HEK293T (cell line): ENCODE data around the gene HAS3.
"Not testable (repeated sequence)": the region's sequence is repeated elsewhere in the genome, so short reads cannot be mapped to it uniquely, and the experiment has no call there.

Source experiments
- FOXK2 ChIP-seq: fragments of 450-650 bp; IDR thresholded peaks from 2 replicates; pipeline ENCODE4 v1.6.1; 2016; ENCODE audit warnings: mild to moderate bottlenecking
- SUZ12 ChIP-seq: fragments of 450-650 bp; IDR thresholded peaks from 2 replicates; pipeline ENCODE4 v1.6.1; 2016; ENCODE audit warnings: mild to moderate bottlenecking
- TF ChIP-seq, protein P1 (sequence below): fragments of 450-650 bp; IDR thresholded peaks from 2 replicates; pipeline ENCODE4 v1.6.1; 2016

DNA sequence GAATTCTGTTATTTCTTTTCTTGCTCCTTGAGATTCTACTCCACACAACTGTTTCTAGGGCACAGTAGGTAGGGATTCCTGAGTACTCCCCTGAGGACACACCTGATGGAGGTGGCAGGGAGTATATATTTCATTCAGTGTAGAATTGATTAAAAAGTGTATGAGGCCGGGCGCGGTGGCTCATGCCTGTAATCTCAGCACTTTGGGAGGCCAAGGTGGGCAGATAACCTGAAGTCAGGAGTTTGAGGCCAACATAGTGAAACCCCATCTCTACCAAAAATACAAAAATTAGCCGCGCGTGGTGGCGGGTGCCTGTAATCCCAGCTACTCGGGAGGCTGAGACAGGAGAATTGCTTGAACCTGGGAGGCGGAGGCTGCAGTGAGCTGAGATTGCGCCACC is 21.3 kb downstream of the HAS3 start:
- TF ChIP-seq FOXK2, SUZ12: not testable (repeated sequence)
- TF ChIP-seq, protein P1, sequence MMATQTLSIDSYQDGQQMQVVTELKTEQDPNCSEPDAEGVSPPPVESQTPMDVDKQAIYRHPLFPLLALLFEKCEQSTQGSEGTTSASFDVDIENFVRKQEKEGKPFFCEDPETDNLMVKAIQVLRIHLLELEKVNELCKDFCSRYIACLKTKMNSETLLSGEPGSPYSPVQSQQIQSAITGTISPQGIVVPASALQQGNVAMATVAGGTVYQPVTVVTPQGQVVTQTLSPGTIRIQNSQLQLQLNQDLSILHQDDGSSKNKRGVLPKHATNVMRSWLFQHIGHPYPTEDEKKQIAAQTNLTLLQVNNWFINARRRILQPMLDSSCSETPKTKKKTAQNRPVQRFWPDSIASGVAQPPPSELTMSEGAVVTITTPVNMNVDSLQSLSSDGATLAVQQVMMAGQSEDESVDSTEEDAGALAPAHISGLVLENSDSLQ, result not testable (repeated sequence)
